HepG2 (cell line): ENCODE results near the gene RBBP8NL. TPM values are rescaled to one million over a fixed set of nuclear protein-coding genes. Genes with fewer than 3 reads are reported as not detected.

Experiments
- ATAC-seq: fragments of 200-7000 bp; cut with Tn5 transposase; 3 replicates; pipeline ENCODE4 v1.9.1; 2020; ENCODE audit warnings: mild to moderate bottlenecking, moderate library complexity
- BruUV-seq: library from RNA; stranded (reverse); fragments of 400-500 nt; replicated peaks from 2 replicates; lab custom pipeline; 2021; lab: Mats Ljungman, UMichigan
- CTCF ChIA-PET: fragments of 300-600 bp; formaldehyde crosslinking; extraction: SDS; loops from one replicate; lab custom pipeline; 2021; ENCODE audit warnings: low total read pairs, inconsistent platforms, low intra/inter-chr PET ratio; lab: Yijun Ruan, JAX
- POLR2A ChIA-PET: fragments of 350-600 bp; sonication (Branson Sonifier 250); formaldehyde crosslinking; loops from one replicate; lab custom pipeline; 2020; ENCODE audit warnings: antibody characterized with exemption, inconsistent platforms; lab: Yijun Ruan, JAX
- DNase-seq: peaks from one replicate; pipeline ENCODE4 v3.0.0-alpha.2; 2015; ENCODE audit warnings: low spot score
- FAIRE-seq: peaks from 3 replicates; lab custom pipeline; 2011; peaks lifted over from hg19 to GRCh38; lab: Jason Lieb, UNC
- H2AFZ ChIP-seq: one replicate; pipeline ENCODE4 v1.6.1; 2011; ENCODE audit warnings: low read length, inconsistent platforms
- H3K27ac ChIP-seq: fragments of 300-600 bp; 3 replicates; pipeline ENCODE4 v1.8.0; 2011; ENCODE audit warnings: mixed run types, mild to moderate bottlenecking, mixed read lengths, low read length, inconsistent platforms; ENCODE audit not compliant: insufficient read depth; ENCODE audit errors: extremely low read length
- H3K27me3 ChIP-seq, 2 experiments: fragments of 200-600 bp in 1 of 2; 2 replicates in 1 of 2; 3 replicates in 1 of 2; pipeline versions ENCODE4 v1.6.0 to v1.8.0; 2011; ENCODE audit warnings: low read length in 2 of 2, mild to moderate bottlenecking in 2 of 2, moderate library complexity in 2 of 2, inconsistent platforms in 1 of 2; ENCODE audit not compliant: insufficient read depth in 2 of 2, control insufficient read depth in 1 of 2
- H3K36me3 ChIP-seq, 2 experiments: fragments of 200-600 bp in 1 of 2; replicated peaks in 1 of 2; 2 replicates in 1 of 2; 3 replicates in 1 of 2; pipeline versions ENCODE4 v1.5.1 to v1.8.0; 2011; ENCODE audit warnings: low read length in 2 of 2, inconsistent platforms in 1 of 2; ENCODE audit not compliant: insufficient read depth in 2 of 2, control insufficient read depth in 1 of 2
- H3K4me1 ChIP-seq: 2 replicates; pipeline ENCODE4 v1.5.1; 2012; ENCODE audit warnings: low read length, inconsistent platforms; ENCODE audit not compliant: insufficient read depth
- H3K4me2 ChIP-seq: 2 replicates; pipeline ENCODE4 v1.6.0; 2011; ENCODE audit warnings: low read depth, low read length, inconsistent platforms
- H3K4me3 ChIP-seq, 3 experiments: fragments of 200-600 bp in 1 of 3; sonication (generic), shearing (Covaris generic) in 1 of 3; replicated peaks in 1 of 3; 2 replicates each; pipeline ENCODE4 v1.5.1; 2011 to 2016; ENCODE audit warnings: low read length in 3 of 3, inconsistent platforms in 2 of 3, low read depth in 2 of 3, mild to moderate bottlenecking in 2 of 3, control low read depth in 1 of 3, mixed read lengths in 1 of 3; ENCODE audit not compliant: insufficient read depth in 1 of 3
- H3K79me2 ChIP-seq: one replicate; pipeline ENCODE4 v1.6.1; 2011; ENCODE audit warnings: low read length, inconsistent platforms; ENCODE audit not compliant: insufficient read depth
- H3K9ac ChIP-seq: 2 replicates; pipeline ENCODE4 v1.6.0; 2011; ENCODE audit warnings: mild to moderate bottlenecking, low read depth, low read length, inconsistent platforms; ENCODE audit not compliant: insufficient read depth
- H3K9me3 ChIP-seq: 2 replicates; pipeline ENCODE4 v1.5.1; 2012; ENCODE audit warnings: mild to moderate bottlenecking, low read length
- H4K20me1 ChIP-seq: 2 replicates; pipeline ENCODE4 v1.6.0; 2011; ENCODE audit warnings: inconsistent platforms, mild to moderate bottlenecking, low read length, moderate library complexity; ENCODE audit not compliant: insufficient read depth
- CCDC6 ChIP-seq: sonication (generic); formaldehyde crosslinking; IDR thresholded peaks from 2 replicates; pipeline ENCODE4 v1.8.1; 2022; ENCODE audit warnings: mild to moderate bottlenecking, missing genetic modification reagents, moderate library complexity
- FOXA1 ChIP-seq, 2 experiments: fragments of 450-650 bp in 1 of 2; sonication (generic) in 1 of 2; formaldehyde crosslinking in 1 of 2; IDR thresholded peaks; 2 replicates each; pipeline versions ENCODE4 v1.4.0 to v1.6.1; 2016 to 2020; ENCODE audit warnings: missing genetic modification reagents in 1 of 2
- FOXM1 ChIP-seq: sonication (generic); formaldehyde crosslinking; IDR thresholded peaks from 2 replicates; pipeline ENCODE4 v1.5.0; 2020; ENCODE audit warnings: missing genetic modification reagents
- HES4 ChIP-seq: sonication (generic); formaldehyde crosslinking; IDR thresholded peaks from 2 replicates; pipeline ENCODE4 v1.9.0; 2021; ENCODE audit warnings: mild to moderate bottlenecking, missing genetic modification reagents, borderline replicate concordance
- IRF2 ChIP-seq: IDR thresholded peaks from 2 replicates; pipeline ENCODE4 v1.6.1; 2018; ENCODE audit warnings: missing genetic modification reagents, missing compliant biosample characterization
- JUN ChIP-seq: sonication (generic); formaldehyde crosslinking; IDR thresholded peaks from 2 replicates; pipeline ENCODE4 v1.4.0; 2020; ENCODE audit warnings: mild to moderate bottlenecking, missing genetic modification reagents
- KDM5B ChIP-seq: sonication (generic); formaldehyde crosslinking; IDR thresholded peaks from 2 replicates; pipeline ENCODE4 v1.4.0; 2020; ENCODE audit warnings: missing genetic modification reagents, mild to moderate bottlenecking, borderline replicate concordance
- KLF13 ChIP-seq: sonication (generic); formaldehyde crosslinking; IDR thresholded peaks from 2 replicates; pipeline ENCODE4 v1.4.0; 2020; ENCODE audit warnings: mild to moderate bottlenecking, missing genetic modification reagents
- MED13 ChIP-seq: sonication (generic); formaldehyde crosslinking; IDR thresholded peaks from 2 replicates; pipeline ENCODE4 v1.5.0; 2020; ENCODE audit warnings: missing genetic modification reagents
- MZF1 ChIP-seq: sonication (generic); formaldehyde crosslinking; IDR thresholded peaks from 2 replicates; pipeline ENCODE4 v1.8.1; 2023; ENCODE audit warnings: mild to moderate bottlenecking, missing genetic modification reagents, borderline replicate concordance
- NFE2L1 ChIP-seq: sonication (generic); formaldehyde crosslinking; IDR thresholded peaks from 2 replicates; pipeline ENCODE4 v1.4.0; 2020; ENCODE audit warnings: missing genetic modification reagents, mild to moderate bottlenecking, borderline replicate concordance
- RBAK ChIP-seq: sonication (generic); formaldehyde crosslinking; IDR thresholded peaks from 2 replicates; pipeline ENCODE4 v1.5.1; 2020; ENCODE audit warnings: mild to moderate bottlenecking, missing genetic modification reagents
- ZBTB20 ChIP-seq: sonication (generic); formaldehyde crosslinking; IDR thresholded peaks from 2 replicates; pipeline ENCODE4 v1.8.1; 2023; ENCODE audit warnings: missing genetic modification reagents, low read depth, mild to moderate bottlenecking, borderline replicate concordance
- ZFX ChIP-seq: sonication (generic); formaldehyde crosslinking; IDR thresholded peaks from 2 replicates; pipeline ENCODE4 v1.4.0; 2020; ENCODE audit warnings: mild to moderate bottlenecking, low read depth, missing genetic modification reagents, moderate library complexity
- ZFY ChIP-seq: sonication (generic); formaldehyde crosslinking; IDR thresholded peaks from 2 replicates; pipeline ENCODE4 v1.4.0; 2020; ENCODE audit warnings: missing genetic modification reagents
- ZMAT5 ChIP-seq: sonication (generic); formaldehyde crosslinking; IDR thresholded peaks from 2 replicates; pipeline ENCODE4 v1.5.0; 2020; ENCODE audit warnings: mild to moderate bottlenecking, low read depth, missing genetic modification reagents, borderline replicate concordance
- ZNF34 ChIP-seq: sonication (generic); formaldehyde crosslinking; IDR thresholded peaks from 2 replicates; pipeline ENCODE4 v1.4.0; 2020; ENCODE audit warnings: mild to moderate bottlenecking, missing genetic modification reagents, borderline replicate concordance
- ZNF546 ChIP-seq: sonication (generic); formaldehyde crosslinking; conservative IDR thresholded peaks from 2 replicates; pipeline ENCODE4 v1.8.1; 2023; ENCODE audit warnings: mild to moderate bottlenecking, missing genetic modification reagents
- ZNF597 ChIP-seq: sonication (generic); formaldehyde crosslinking; IDR thresholded peaks from 2 replicates; pipeline ENCODE4 v1.5.0; 2020; ENCODE audit warnings: missing genetic modification reagents
- ZNF687 ChIP-seq: sonication (generic); formaldehyde crosslinking; IDR thresholded peaks from 2 replicates; pipeline ENCODE4 v1.5.1; 2020; ENCODE audit warnings: mild to moderate bottlenecking, missing genetic modification reagents, moderate library complexity
- WGBS: methylation state at CpG from one replicate; pipeline ENCODE4 v1.1.6; 2017; ENCODE audit warnings: low lambda C conversion rate; 5-methylcytosine and 5-hydroxymethylcytosine counted together
- in situ Hi-C: cut with HindIII; loops from 2 replicates; pipeline ENCODE4 v1.10.0; 2017; ENCODE audit warnings: low pct_unique_long_range_greater_than_20kb; ENCODE audit not compliant: extremely low pct_ligation_motif_present
- intact Hi-C: fragments of 100-400 bp; cut with micrococcal nuclease; formaldehyde crosslinking; loops from one replicate; pipeline ENCODE4 v1.10.0; 2022; ENCODE audit not compliant: unreplicated experiment
- polyA plus RNA-seq, 8 experiments: library from polyadenylated mRNA; depleted of rRNA in 3 of 8; stranded (reverse) in 7 of 8; unstranded in 1 of 8; fragments of >200 nt; fragmentation: Illumina TruSeq in 4 of 8; extraction: Trizol in 4 of 8; gene quantifications; 2 replicates each; pipeline versions ENCODE4 v1.2.1 to v1.2.3, GENCODE V29; 2011 to 2016; ENCODE audit warnings: low read depth in 4 of 8, missing spikeins in 1 of 8, mixed read lengths in 1 of 8; ENCODE audit not compliant: insufficient read depth in 1 of 8
- total RNA-seq, 5 experiments: library from RNA; depleted of rRNA; stranded (reverse); fragments of >200 nt; fragmentation: Illumina TruSeq; extraction: Trizol; gene quantifications; 2 replicates each; pipeline ENCODE4 v1.2.3, GENCODE V29; 2016; ENCODE audit warnings: low read depth in 1 of 5

Gene RBBP8NL
- total and polyA plus RNA-seq, 2 of the 13 experiments (the other 11 are each of a cell fraction or from before 2014, with no cell fraction given), result 0.69 to 0.86 TPM

- Histone ChIP-seq H3K4me3 (no peak overlapping the region), H3K9me3 (no peaks in the 10 kb centered on the region), H2AFZ (no peak overlapping the region), H3K27ac (no peak overlapping the region), H3K36me3 (no peaks in the 10 kb centered on the region), H3K9ac (no peak overlapping the region), H3K27me3 (peaks cover 28 to 87% of the 10 kb centered on the region in 2 experiments), H3K4me1 (peaks cover 47% of the 10 kb centered on the region), H4K20me1 (peaks cover 9% of the 10 kb centered on the region; the same call in 1 of the 2 replicates), H3K79me2 (no peaks in the 10 kb centered on the region), H3K4me2 (no peak overlapping the region)
- in situ Hi-C loops (no loop called here), intact Hi-C loops (no loop called here)
- ChIA-PET POLR2A (interaction anchor here (1.0 kb wide), 1 partner anchor 14 kb away, joined by 3 read pairs; no protein-coding TSS in a partner anchor), CTCF (no interaction called here)
- WGBS, result 10% methylated on average over 11 of the region's 22 CpGs
- no TSS peak for BruUV-seq
- ATAC-seq (peak; percentile 50), DNase-seq (no peak), FAIRE-seq (peak; percentile 15)
- 0 out of 2 replicates have a peak, but pooled peaks have one; percentile 27 for TF ChIP-seq HES4 (CRISPR knock-in tag)
- 0 out of 2 replicates have a peak, but pooled peaks have one; percentile 24 for TF ChIP-seq KLF13 (CRISPR knock-in tag)
- no peak for TF ChIP-seq IRF2 (CRISPR knock-in tag)
- no peak; the same call in 1 of the 2 replicates for TF ChIP-seq NFE2L1 (CRISPR knock-in tag)
- TF ChIP-seq KDM5B, result no peak
- 0 out of 2 replicates have a peak, but pooled peaks have one; percentile 16 for TF ChIP-seq JUN (CRISPR knock-in tag)
- TF ChIP-seq ZNF546 (CRISPR knock-in tag), result no peak
- no peak for TF ChIP-seq MED13 (CRISPR knock-in tag)
- TF ChIP-seq ZNF687 (CRISPR knock-in tag), result peak; percentile 25; the same call in 1 of the 2 replicates
- no peak for TF ChIP-seq FOXA1 (IDR thresholded peaks at IDR 0.05)
- 0 out of 2 replicates have a peak, but pooled peaks have one; percentile 30 for TF ChIP-seq FOXA1 (CRISPR knock-in tag; IDR thresholded peaks at IDR 0.05)
- 0 out of 2 replicates have a peak, but pooled peaks have one; percentile 21 for TF ChIP-seq RBAK (CRISPR knock-in tag)
- no peak for TF ChIP-seq ZMAT5 (CRISPR knock-in tag)
- 0 out of 2 replicates have a peak, but pooled peaks have one; percentile 33 for TF ChIP-seq ZFX (CRISPR knock-in tag)
- peak; percentile 41; the same call in 1 of the 2 replicates for TF ChIP-seq ZFY (CRISPR knock-in tag)
- TF ChIP-seq ZBTB20, result no peak
- TF ChIP-seq MZF1 (CRISPR knock-in tag), result no peak
- TF ChIP-seq CCDC6 (CRISPR knock-in tag), result 0 out of 2 replicates have a peak, but pooled peaks have one; percentile 38
- no peak for TF ChIP-seq ZNF34 (CRISPR knock-in tag)
- TF ChIP-seq FOXM1 (CRISPR knock-in tag), result 0 out of 2 replicates have a peak, but pooled peaks have one; percentile 18
- no peak for TF ChIP-seq ZNF597 (CRISPR knock-in tag)
Measured at GRCh38 chr20:62426699-62427131, 624 bp downstream of the RBBP8NL start.
